K562 (cell line): ENCODE data around the gene RHEBL1. TPM values are rescaled to one million over a fixed set of nuclear protein-coding genes. Genes with fewer than 3 reads are reported as not detected.

Experiments used
- ARHGAP35 ChIP-seq: fragments of 450-650 bp; IDR thresholded peaks from 2 replicates; pipeline ENCODE4 v1.6.1; 2018; ENCODE audit not compliant: partially characterized antibody
- ARID1B ChIP-seq: fragments of 450-650 bp; IDR thresholded peaks from 2 replicates; pipeline ENCODE4 v1.6.1; 2016; ENCODE audit warnings: antibody characterized with exemption, mild to moderate bottlenecking, inconsistent platforms
- ATF1 ChIP-seq, 2 experiments: fragments of 450-650 bp in 1 of 2; IDR thresholded peaks; 2 replicates each; pipeline ENCODE4 v1.6.1; 2016; ENCODE audit warnings: missing compliant biosample characterization in 1 of 2, missing genetic modification characterization in 1 of 2
- CCNT2 ChIP-seq: IDR thresholded peaks from 2 replicates; pipeline ENCODE4 v1.6.1; 2011; ENCODE audit warnings: borderline replicate concordance, low read depth, mild to moderate bottlenecking, moderate library complexity, mixed read lengths, low read length; ENCODE audit not compliant: insufficient read length; ENCODE audit errors: extremely low read depth
- CREM ChIP-seq: IDR thresholded peaks from 2 replicates; pipeline ENCODE4 v1.6.1; 2014; ENCODE audit warnings: antibody characterized with exemption, low read depth
- FOXA3 ChIP-seq, 2 experiments: fragments of 450-650 bp in 1 of 2; sonication (generic) in 1 of 2; formaldehyde crosslinking; IDR thresholded peaks in 1 of 2; conservative IDR thresholded peaks in 1 of 2; 2 replicates each; pipeline versions ENCODE4 v1.4.0 to v1.8.0; 2020 to 2022; ENCODE audit warnings: mild to moderate bottlenecking in 2 of 2, missing genetic modification reagents in 1 of 2
- HMBOX1 ChIP-seq: sonication (generic); IDR thresholded peaks from 2 replicates; pipeline ENCODE4 v1.6.1; 2016
- HSF4 ChIP-seq: fragments of 250-450 bp; sonication (Bioruptor Pico); IDR thresholded peaks from 2 replicates; pipeline ENCODE4 v2.1.2; 2022; ENCODE audit warnings: mild to moderate bottlenecking, moderate library complexity, borderline replicate concordance
- KDM1A ChIP-seq, 2 experiments: fragments of 450-650 bp; IDR thresholded peaks; 2 replicates each; pipeline ENCODE4 v1.6.1; 2016; ENCODE audit warnings: mild to moderate bottlenecking in 2 of 2
- LARP7 ChIP-seq: fragments of 450-650 bp; IDR thresholded peaks from 2 replicates; pipeline ENCODE4 v1.6.1; 2016
- MBD1 ChIP-seq: fragments of 250-450 bp; sonication (Bioruptor Pico); IDR thresholded peaks from 2 replicates; pipeline ENCODE4 v1.8.0; 2022; ENCODE audit warnings: inconsistent platforms
- MEIS2 ChIP-seq: fragments of 450-650 bp; IDR thresholded peaks from 2 replicates; pipeline ENCODE4 v1.6.1; 2014; ENCODE audit warnings: mild to moderate bottlenecking; ENCODE audit not compliant: partially characterized antibody
- MYC ChIP-seq, 2 experiments: fragments of 250-450 bp in 1 of 2; sonication (Bioruptor Pico) in 1 of 2; IDR thresholded peaks; 2 replicates each; pipeline versions ENCODE4 v1.5.1 to v1.6.1; 2012 to 2021; ENCODE audit warnings: low read depth in 2 of 2, borderline replicate concordance in 1 of 2, improper control_type of control experiment in 1 of 2, low read length in 1 of 2, mild to moderate bottlenecking in 1 of 2, moderate library complexity in 1 of 2
- NCOA4 ChIP-seq: fragments of 450-650 bp; IDR thresholded peaks from 2 replicates; pipeline ENCODE4 v1.6.1; 2018; ENCODE audit warnings: mild to moderate bottlenecking; ENCODE audit not compliant: partially characterized antibody
- NR1H2 ChIP-seq: sonication (generic); formaldehyde crosslinking; IDR thresholded peaks from 2 replicates; pipeline ENCODE4 v1.4.0; 2020; ENCODE audit warnings: mild to moderate bottlenecking, missing genetic modification reagents
- PTBP1 ChIP-seq: fragments of 200-400 bp; formaldehyde crosslinking; IDR thresholded peaks from 2 replicates; pipeline ENCODE4 v1.6.1; 2017; ENCODE audit warnings: low read depth, low read length
- RBM25 ChIP-seq: fragments of 200-400 bp; formaldehyde crosslinking; IDR thresholded peaks from 2 replicates; pipeline ENCODE4 v1.6.1; 2018; ENCODE audit warnings: low read length, low read depth, moderate library complexity; ENCODE audit not compliant: severe bottlenecking
- SMAD1 ChIP-seq: fragments of 150-350 bp; IDR thresholded peaks from 2 replicates; pipeline ENCODE4 v1.6.1; 2014; ENCODE audit warnings: low read length, low read depth; ENCODE audit not compliant: partially characterized antibody
- SP1 ChIP-seq: sonication (generic); formaldehyde crosslinking; IDR thresholded peaks from 2 replicates; pipeline ENCODE4 v1.8.1; 2022; ENCODE audit warnings: mild to moderate bottlenecking, missing genetic modification reagents
- ZC3H8 ChIP-seq: fragments of 450-650 bp; IDR thresholded peaks from 2 replicates; pipeline ENCODE4 v1.6.1; 2017
- ZKSCAN8 ChIP-seq: fragments of 200-800 bp; sonication (Bioruptor generic); IDR thresholded peaks from 2 replicates; pipeline ENCODE4 v1.6.1; 2016; ENCODE audit warnings: missing genetic modification characterization, missing compliant biosample characterization
- ZNF175 ChIP-seq: fragments of 200-800 bp; sonication (Bioruptor generic); IDR thresholded peaks from 2 replicates; pipeline ENCODE4 v1.6.1; 2016; ENCODE audit warnings: low read depth, mild to moderate bottlenecking, missing genetic modification characterization, missing compliant biosample characterization
- ZNF24 ChIP-seq: fragments of 450-650 bp; IDR thresholded peaks from 2 replicates; pipeline ENCODE4 v1.6.1; 2016
- polyA plus RNA-seq, 8 experiments: library from polyadenylated mRNA; depleted of rRNA in 4 of 8; stranded (reverse) in 5 of 8; unstranded in 3 of 8; fragments of >200 nt; fragmentation: Nextera tagmentation in 2 of 8; fragmentation: Illumina TruSeq in 1 of 8; extraction: Ambion mirVana in 2 of 8; extraction: Trizol in 1 of 8; gene quantifications; 2 replicates each; pipeline versions ENCODE4 v1.2.1 to v1.2.3, GENCODE V29; 2011 to 2014; ENCODE audit warnings: inconsistent platforms in 1 of 8, missing spikeins in 1 of 8
- total RNA-seq, 7 experiments: library from RNA; depleted of rRNA in 6 of 7; stranded (reverse); fragments of >200 nt in 6 of 7; fragmentation: Illumina TruSeq in 2 of 7; extraction: Trizol in 2 of 7; gene quantifications; 2 replicates each; pipeline versions ENCODE4 v1.2.1 to v1.2.3, GENCODE V29; 2011 to 2021; ENCODE audit warnings: low replicate concordance in 1 of 7
- TF ChIP-seq, protein P1 (sequence below): sonication (generic); formaldehyde crosslinking; IDR thresholded peaks from 2 replicates; pipeline ENCODE4 v1.8.1; 2023; ENCODE audit warnings: mild to moderate bottlenecking, missing genetic modification reagents

Gene RHEBL1
- total and polyA plus RNA-seq, 9 of the 15 experiments (the other 6 are each of a cell fraction or from before 2014, with no cell fraction given): 4.3 to 36.1 (median 8.2) TPM

DNA sequence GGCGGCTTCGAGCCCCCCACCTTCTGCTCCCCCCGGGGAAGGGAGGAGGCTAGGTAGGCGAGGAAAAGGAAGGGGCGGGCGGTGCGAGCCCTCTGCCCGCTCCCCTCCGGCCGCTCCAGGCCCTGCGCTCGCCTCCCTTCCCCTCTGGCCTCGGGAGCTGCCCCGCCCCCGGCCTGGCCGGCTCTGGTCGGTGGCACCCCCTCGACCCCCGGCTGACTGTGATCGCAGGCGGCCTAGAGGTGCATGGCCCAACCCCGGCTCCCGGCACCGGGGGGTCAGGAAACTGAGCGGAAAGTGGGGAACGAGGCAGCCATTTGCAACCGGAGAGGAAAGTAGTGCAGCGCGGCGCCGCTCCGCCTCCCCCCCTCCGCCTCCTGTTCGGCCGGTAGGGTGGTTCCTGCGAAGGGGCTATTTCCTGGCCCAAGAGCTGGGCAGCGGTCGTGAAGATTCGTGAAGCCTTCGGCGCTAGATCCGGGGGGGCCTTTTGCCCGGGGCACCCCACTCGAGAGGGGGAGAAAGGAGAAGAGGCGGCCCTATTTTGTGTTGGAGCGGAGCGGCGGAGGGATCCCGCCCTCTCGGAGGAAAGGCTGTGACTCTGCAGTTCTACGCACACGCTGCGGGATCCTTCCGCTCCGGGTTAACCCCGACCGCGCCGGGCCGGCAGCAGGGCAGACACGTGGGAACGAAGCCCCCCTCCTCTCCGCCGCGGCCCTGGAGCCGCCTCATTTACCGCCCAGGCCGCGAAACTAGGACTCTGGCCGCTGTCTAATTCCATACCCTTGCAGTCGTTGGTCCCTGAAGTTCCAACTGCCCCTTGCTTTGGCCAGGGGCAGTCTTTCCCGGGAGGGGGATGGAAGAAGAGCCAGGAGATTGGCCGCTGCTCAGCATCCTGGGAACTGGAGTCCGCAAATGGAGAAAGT lies 9.3 kb downstream of the RHEBL1 start, which contains the start of gene KMT2D (continued):
- TF ChIP-seq PTBP1 (0 out of 2 replicates have a peak, but pooled peaks have one; percentile 63), ZNF24 (no peak), CCNT2 (no peak), HSF4 (CRISPR knock-in tag) (no peak), ZC3H8 (no peak), ZNF175 (CRISPR knock-in tag) (0 out of 2 replicates have a peak, but pooled peaks have one; percentile 52), SP1 (CRISPR knock-in tag) (peak; percentile 95), ARHGAP35 (no peak), NCOA4 (no peak), ATF1 (CRISPR knock-in tag; IDR thresholded peaks at IDR 0.05) (peak; percentile 82), ATF1 (tag; IDR thresholded peaks at IDR 0.05) (peak; percentile 98), MBD1 (no peak), SMAD1 (no peak), ZKSCAN8 (CRISPR knock-in tag) (no peak), ARID1B (peak; percentile 77), KDM1A (IDR thresholded peaks at IDR 0.05) (peak in 1 of 2 experiments; percentile 57; a peak in 1 of 4 replicates), MYC (IDR thresholded peaks at IDR 0.05; ENCODE audit: low read depth, low read length) (peak; percentile 99), MYC (CRISPR knock-in tag; IDR thresholded peaks at IDR 0.05; ENCODE audit: borderline replicate concordance, low read depth) (peak; percentile 99), CREM (peak; percentile 96), FOXA3 (CRISPR knock-in tag; conservative IDR thresholded peaks at IDR 0.05 in 1 of 2, IDR thresholded peaks at IDR 0.05 in 1 of 2) (peak in 1 of 2 experiments; percentile 22; a peak in 1 of 4 replicates), RBM25 (no peak), NR1H2 (CRISPR knock-in tag) (no peak), LARP7 (no peak; the same call in 1 of the 2 replicates), MEIS2 (no peak), HMBOX1 (no peak)
- TF ChIP-seq, protein P1, sequence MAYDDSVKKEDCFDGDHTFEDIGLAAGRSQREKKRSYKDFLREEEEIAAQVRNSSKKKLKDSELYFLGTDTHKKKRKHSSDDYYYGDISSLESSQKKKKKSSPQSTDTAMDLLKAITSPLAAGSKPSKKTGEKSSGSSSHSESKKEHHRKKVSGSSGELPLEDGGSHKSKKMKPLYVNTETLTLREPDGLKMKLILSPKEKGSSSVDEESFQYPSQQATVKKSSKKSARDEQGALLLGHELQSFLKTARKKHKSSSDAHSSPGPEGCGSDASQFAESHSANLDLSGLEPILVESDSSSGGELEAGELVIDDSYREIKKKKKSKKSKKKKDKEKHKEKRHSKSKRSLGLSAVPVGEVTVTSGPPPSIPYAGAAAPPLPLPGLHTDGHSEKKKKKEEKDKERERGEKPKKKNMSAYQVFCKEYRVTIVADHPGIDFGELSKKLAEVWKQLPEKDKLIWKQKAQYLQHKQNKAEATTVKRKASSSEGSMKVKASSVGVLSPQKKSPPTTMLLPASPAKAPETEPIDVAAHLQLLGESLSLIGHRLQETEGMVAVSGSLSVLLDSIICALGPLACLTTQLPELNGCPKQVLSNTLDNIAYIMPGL (CRISPR knock-in tag): peak; percentile 86
